B cell (primary cell): ENCODE data around the gene TBPL2. TPM values are rescaled to one million over a fixed set of nuclear protein-coding genes. Genes with fewer than 3 reads are reported as not detected.

Experiments used
- ATAC-seq: fragments of 200-7000 bp; cut with Tn5 transposase; one replicate; pipeline ENCODE4 v1.10.0; 2021; ENCODE audit warnings: low read depth, mild to moderate bottlenecking, moderate number of reproducible peaks, moderate library complexity
- CTCF ChIA-PET: fragments of 350-600 bp; sonication (Branson Sonifier 250); formaldehyde crosslinking; loops from one replicate; lab custom pipeline; 2021; ENCODE audit warnings: antibody characterized with exemption, inconsistent platforms; lab: Charles Lee
- POLR2A ChIA-PET: fragments of 350-600 bp; sonication (Branson Sonifier 250); formaldehyde crosslinking; loops from one replicate; lab custom pipeline; 2021; ENCODE audit warnings: antibody characterized with exemption; lab: Charles Lee
- DNase-seq: peaks from one replicate; pipeline ENCODE4 v3.0.0; 2013
- H2AFZ ChIP-seq: 2 replicates; pipeline ENCODE4 v1.6.1; 2012; ENCODE audit warnings: mild to moderate bottlenecking, low read depth, low read length; ENCODE audit not compliant: insufficient read depth, poor library complexity, severe bottlenecking
- H3K27ac ChIP-seq, 2 donors: 1 replicate in 1 of 2; 2 replicates in 1 of 2; pipeline ENCODE4 v1.5.1; 2012 to 2013; ENCODE audit warnings: low read length in 2 of 2, mild to moderate bottlenecking in 2 of 2, moderate library complexity in 1 of 2
- H3K27me3 ChIP-seq, 4 experiments: fragments of 200-600 bp in 1 of 4; sonication (generic) in 1 of 4; replicated peaks in 1 of 4; 1 replicate in 2 of 4; 2 replicates in 2 of 4; pipeline versions ENCODE4 v1.6.1 to v1.7.0; 2013 to 2016; ENCODE audit warnings: low read length in 3 of 4, mild to moderate bottlenecking in 2 of 4, mixed read lengths in 1 of 4, moderate library complexity in 1 of 4; ENCODE audit not compliant: insufficient read depth in 4 of 4, control insufficient read depth in 3 of 4; ENCODE audit errors: control extremely low read depth in 1 of 4
- H3K36me3 ChIP-seq, 2 experiments: replicated peaks in 1 of 2; 1 replicate in 1 of 2; 2 replicates in 1 of 2; pipeline versions ENCODE4 v1.6.1 to v1.7.1; 2013; ENCODE audit warnings: low read length in 1 of 2; ENCODE audit not compliant: insufficient read depth in 2 of 2, control insufficient read depth in 1 of 2; ENCODE audit errors: control extremely low read depth in 1 of 2, extremely low read depth in 1 of 2
- H3K4me1 ChIP-seq, 2 donors: fragments of 200-600 bp in 1 of 2; sonication (generic) in 1 of 2; 1 replicate in 1 of 2; 2 replicates in 1 of 2; pipeline versions ENCODE4 v1.5.1 to v1.6.1; 2013 to 2017; ENCODE audit warnings: low read length in 2 of 2; ENCODE audit not compliant: control insufficient read depth in 2 of 2, insufficient read depth in 2 of 2
- H3K4me2 ChIP-seq: replicated peaks from 2 replicates; pipeline ENCODE3; 2012; ENCODE audit warnings: mild to moderate bottlenecking, low read depth, low read length; ENCODE audit not compliant: poor library complexity, severe bottlenecking
- H3K4me3 ChIP-seq, 5 experiments: fragments of 200-600 bp in 1 of 5; sonication (generic) in 1 of 5; 1 replicate in 3 of 5; 2 replicates in 2 of 5; pipeline versions ENCODE4 v1.5.1 to v1.7.0; 2011 to 2016; ENCODE audit warnings: low read length in 4 of 5, mild to moderate bottlenecking in 4 of 5, low read depth in 2 of 5, control low read depth in 1 of 5, moderate library complexity in 1 of 5; ENCODE audit not compliant: insufficient read depth in 1 of 5; ENCODE audit errors: control extremely low read depth in 1 of 5, extremely low read depth in 1 of 5
- H3K79me2 ChIP-seq: fragments of 200-600 bp; sonication (generic); one replicate; pipeline ENCODE4 v1.6.0; 2016; ENCODE audit warnings: low read length; ENCODE audit not compliant: control insufficient read depth, insufficient read depth
- H3K9ac ChIP-seq: fragments of 200-600 bp; sonication (generic); 2 replicates; pipeline ENCODE4 v1.6.1; 2017; ENCODE audit warnings: mild to moderate bottlenecking, low read length, moderate library complexity
- H3K9me3 ChIP-seq, 3 donors: one replicate each; pipeline versions ENCODE4 v1.6.1 to v1.7.1; 2013; ENCODE audit warnings: low read length in 2 of 3; ENCODE audit not compliant: control insufficient read depth in 2 of 3, insufficient read depth in 1 of 3; ENCODE audit errors: control extremely low read depth in 1 of 3
- H4K20me1 ChIP-seq: 2 replicates; pipeline ENCODE4 v1.6.0; 2012; ENCODE audit warnings: mild to moderate bottlenecking, low read length; ENCODE audit not compliant: insufficient read depth, control insufficient read depth, poor library complexity, severe bottlenecking
- H3K27ac Mint-ChIP-seq: one replicate; pipeline ENCODE4 v1.8.0; 2021; ENCODE audit warnings: mixed read lengths
- H3K27me3 Mint-ChIP-seq: one replicate; pipeline ENCODE4 v1.8.0; 2021; ENCODE audit warnings: mixed read lengths
- H3K4me1 Mint-ChIP-seq: one replicate; pipeline ENCODE4 v1.8.0; 2021; ENCODE audit warnings: mixed read lengths
- H3K4me3 Mint-ChIP-seq: one replicate; pipeline ENCODE4 v1.8.0; 2021; ENCODE audit warnings: mixed read lengths
- H3K9me3 Mint-ChIP-seq: one replicate; pipeline ENCODE4 v1.8.0; 2022; ENCODE audit warnings: mixed read lengths; ENCODE audit not compliant: insufficient read depth
- EZH2 ChIP-seq: IDR thresholded peaks from 2 replicates; pipeline ENCODE4 v1.6.1; 2012; ENCODE audit warnings: borderline replicate concordance, low read depth, mild to moderate bottlenecking, moderate library complexity, low read length; ENCODE audit not compliant: insufficient read depth, poor library complexity, severe bottlenecking
- WGBS: methylation state at CpG from one replicate; pipeline ENCODE4 v1.1.5; 2013; ENCODE audit warnings: missing lambda C conversion rate; ENCODE audit not compliant: insufficient coverage; 5-methylcytosine and 5-hydroxymethylcytosine counted together
- intact Hi-C: fragments of 100-400 bp; cut with micrococcal nuclease; formaldehyde crosslinking; loops from one replicate; pipeline ENCODE4 v1.10.0; 2022
- polyA minus RNA-seq: library from RNA; depleted of rRNA, polyadenylated mRNA; stranded (reverse); fragments of >200 nt; gene quantifications from 2 replicates; pipeline ENCODE4 v1.2.3, GENCODE V29; 2012
- polyA plus RNA-seq: library from polyadenylated mRNA; depleted of rRNA; stranded (reverse); fragments of >200 nt; gene quantifications from 2 replicates; pipeline ENCODE4 v1.2.3, GENCODE V29; 2012
- total RNA-seq, 2 donors: library from RNA; stranded (reverse); fragments of 120-200 nt in 1 of 2; gene quantifications; 1 replicate in 1 of 2; 2 replicates in 1 of 2; pipeline versions ENCODE4 v1.2.3 to v1.2.4, GENCODE V29; 2013 to 2022
- TF ChIP-seq, protein P1 (sequence below): fragments of 200-600 bp; IDR thresholded peaks from one replicate; pipeline ENCODE4 v1.8.0; 2022; ENCODE audit warnings: antibody characterized with exemption, mild to moderate bottlenecking

The TBPL2 gene
- not detected in 2 replicates for total RNA-seq
- total RNA-seq (2013), result not detected
- polyA plus RNA-seq, result not detected in 2 replicates
- polyA minus RNA-seq, result not detected in 2 replicates

- no peaks in the 10 kb centered on the region for H3K9me3 Mint-ChIP-seq
- no peak within 1 kb of the TSS for H3K9ac ChIP-seq
- ATAC-seq, result no peak
- peaks cover 0 to 8% (median 0%) of the 10 kb centered on the region in 4 experiments for H3K27me3 ChIP-seq
- ChIA-PET CTCF (interaction anchor here (0.7 to 2.5 kb wide), 3 partner anchors 13 to 1034 kb away, joined by 3 to 11 read pairs (median 3); no protein-coding TSS in a partner anchor), POLR2A (no interaction called here)
- no peak within 1 kb of the TSS for H3K4me3 Mint-ChIP-seq
- no peak within 1 kb of the TSS for H3K27ac ChIP-seq
- WGBS, result 51% methylated on average over 29 of the region's 29 CpGs
- H3K36me3 ChIP-seq, result no peaks in the 10 kb centered on the region
- no peak for DNase-seq
- H3K4me3 ChIP-seq, result no peak within 1 kb of the TSS
- intact Hi-C loops, result no loop called here
- no peaks in the 10 kb centered on the region for H3K4me1 ChIP-seq
- H3K4me2 ChIP-seq, result no peak within 1 kb of the TSS
- peaks cover 0 to 4% (median 0%) of the 10 kb centered on the region in 3 donors for H3K9me3 ChIP-seq
- H2AFZ ChIP-seq, result no peak within 1 kb of the TSS
- no peak for TF ChIP-seq EZH2
- TF ChIP-seq, protein P1, sequence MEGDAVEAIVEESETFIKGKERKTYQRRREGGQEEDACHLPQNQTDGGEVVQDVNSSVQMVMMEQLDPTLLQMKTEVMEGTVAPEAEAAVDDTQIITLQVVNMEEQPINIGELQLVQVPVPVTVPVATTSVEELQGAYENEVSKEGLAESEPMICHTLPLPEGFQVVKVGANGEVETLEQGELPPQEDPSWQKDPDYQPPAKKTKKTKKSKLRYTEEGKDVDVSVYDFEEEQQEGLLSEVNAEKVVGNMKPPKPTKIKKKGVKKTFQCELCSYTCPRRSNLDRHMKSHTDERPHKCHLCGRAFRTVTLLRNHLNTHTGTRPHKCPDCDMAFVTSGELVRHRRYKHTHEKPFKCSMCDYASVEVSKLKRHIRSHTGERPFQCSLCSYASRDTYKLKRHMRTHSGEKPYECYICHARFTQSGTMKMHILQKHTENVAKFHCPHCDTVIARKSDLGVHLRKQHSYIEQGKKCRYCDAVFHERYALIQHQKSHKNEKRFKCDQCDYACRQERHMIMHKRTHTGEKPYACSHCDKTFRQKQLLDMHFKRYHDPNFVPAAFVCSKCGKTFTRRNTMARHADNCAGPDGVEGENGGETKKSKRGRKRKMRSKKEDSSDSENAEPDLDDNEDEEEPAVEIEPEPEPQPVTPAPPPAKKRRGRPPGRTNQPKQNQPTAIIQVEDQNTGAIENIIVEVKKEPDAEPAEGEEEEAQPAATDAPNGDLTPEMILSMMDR, result no peak
- H4K20me1 ChIP-seq, result no peaks in the 10 kb centered on the region
- peaks cover 23% of the 10 kb centered on the region for H3K27me3 Mint-ChIP-seq
- no peaks in the 10 kb centered on the region for H3K79me2 ChIP-seq
- no peak within 1 kb of the TSS for H3K27ac Mint-ChIP-seq
- H3K4me1 Mint-ChIP-seq, result no peaks in the 10 kb centered on the region
Measured at GRCh38 chr14:55440385-55440784, at the start of gene TBPL2. TBPL2 (minus strand) TSS chr14:55440616; CDS start chr14:55440449, 167 bp downstream.

DNA sequence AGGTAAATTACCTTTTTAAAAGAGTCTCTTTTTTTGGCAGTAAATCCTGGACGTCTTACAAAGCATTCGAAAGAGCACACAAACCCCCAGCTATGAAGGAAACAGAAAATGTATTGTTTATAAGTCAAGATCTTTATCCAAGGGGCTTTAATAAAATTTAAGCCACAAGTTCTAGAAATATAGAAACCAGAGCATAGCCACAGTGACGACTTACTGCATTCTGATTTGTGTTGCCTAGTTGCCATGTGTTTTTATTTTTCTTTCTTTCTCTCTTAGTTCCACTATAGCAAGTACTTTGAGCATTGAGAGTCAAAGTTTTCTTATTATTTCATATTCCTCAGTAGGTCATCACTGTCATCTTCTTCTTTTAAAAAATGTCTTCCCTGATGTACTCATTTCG is 47.8 kb upstream of the TBPL2 start:
- H3K4me3 Mint-ChIP-seq, result no peak overlapping the region
- intact Hi-C loops, result no loop called here
- H3K4me2 ChIP-seq, result no peak overlapping the region
- no peaks in the 10 kb centered on the region for H3K79me2 ChIP-seq
- no peaks in the 10 kb centered on the region for H3K36me3 ChIP-seq
- H3K27ac ChIP-seq, result no peak overlapping the region
- no peak for ATAC-seq
- no CpG with 5 or more reads among the region's 4 CpGs for WGBS
- H3K27me3 Mint-ChIP-seq, result no peaks in the 10 kb centered on the region
- no peaks in the 10 kb centered on the region for H3K4me1 Mint-ChIP-seq
- H3K4me3 ChIP-seq, result no peak overlapping the region
- ChIA-PET CTCF (no interaction called here), POLR2A (no interaction called here)
- no peak for DNase-seq
- TF ChIP-seq, protein P1, result no peak
- TF ChIP-seq EZH2, result no peak
- H2AFZ ChIP-seq, result no peak overlapping the region
- no peaks in the 10 kb centered on the region for H3K9me3 ChIP-seq
- no peaks in the 10 kb centered on the region for H3K27me3 ChIP-seq
- H3K9me3 Mint-ChIP-seq, result no peaks in the 10 kb centered on the region
- H4K20me1 ChIP-seq, result no peaks in the 10 kb centered on the region
- no peaks in the 10 kb centered on the region for H3K4me1 ChIP-seq
- H3K27ac Mint-ChIP-seq, result no peak overlapping the region
- H3K9ac ChIP-seq, result no peak overlapping the region
